ENCODE data around the gene TPTE.
"Not testable (repeated sequence)": the region's sequence is repeated elsewhere in the genome, so short reads cannot be mapped to it uniquely, and the experiment has no call there.

Gene TPTE

GRCh38 chr21:10575311-10575667, 53.9 kb downstream of the TPTE start:
- no peak overlapping the region for H3K27ac ChIP-seq
- TF ChIP-seq, protein P1, sequence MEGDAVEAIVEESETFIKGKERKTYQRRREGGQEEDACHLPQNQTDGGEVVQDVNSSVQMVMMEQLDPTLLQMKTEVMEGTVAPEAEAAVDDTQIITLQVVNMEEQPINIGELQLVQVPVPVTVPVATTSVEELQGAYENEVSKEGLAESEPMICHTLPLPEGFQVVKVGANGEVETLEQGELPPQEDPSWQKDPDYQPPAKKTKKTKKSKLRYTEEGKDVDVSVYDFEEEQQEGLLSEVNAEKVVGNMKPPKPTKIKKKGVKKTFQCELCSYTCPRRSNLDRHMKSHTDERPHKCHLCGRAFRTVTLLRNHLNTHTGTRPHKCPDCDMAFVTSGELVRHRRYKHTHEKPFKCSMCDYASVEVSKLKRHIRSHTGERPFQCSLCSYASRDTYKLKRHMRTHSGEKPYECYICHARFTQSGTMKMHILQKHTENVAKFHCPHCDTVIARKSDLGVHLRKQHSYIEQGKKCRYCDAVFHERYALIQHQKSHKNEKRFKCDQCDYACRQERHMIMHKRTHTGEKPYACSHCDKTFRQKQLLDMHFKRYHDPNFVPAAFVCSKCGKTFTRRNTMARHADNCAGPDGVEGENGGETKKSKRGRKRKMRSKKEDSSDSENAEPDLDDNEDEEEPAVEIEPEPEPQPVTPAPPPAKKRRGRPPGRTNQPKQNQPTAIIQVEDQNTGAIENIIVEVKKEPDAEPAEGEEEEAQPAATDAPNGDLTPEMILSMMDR (IDR thresholded peaks at IDR 0.05), result no peak
- no peak for TF ChIP-seq ZFX (IDR thresholded peaks at IDR 0.05; ENCODE audit: borderline replicate concordance)

DNA sequence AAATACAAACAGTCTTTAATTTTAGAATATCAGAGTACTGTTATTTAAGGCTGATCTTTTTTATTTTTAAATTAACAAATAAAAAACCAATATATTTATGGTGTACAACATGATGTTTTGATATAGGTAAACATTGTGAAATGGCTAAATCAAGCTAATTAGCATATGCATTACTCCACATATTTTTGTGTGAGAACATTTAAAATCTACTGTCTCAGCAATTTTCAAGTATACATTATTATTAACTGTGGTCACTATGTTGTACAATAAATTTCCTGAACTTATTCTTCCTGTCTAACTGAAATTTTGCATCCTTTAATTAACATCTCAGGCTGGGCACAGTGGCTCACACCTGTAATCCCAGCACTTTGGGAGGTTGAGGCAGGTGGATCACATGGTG, 57.5 kb downstream of the TPTE start:
- not testable (repeated sequence) for H3K27ac ChIP-seq

DNA sequence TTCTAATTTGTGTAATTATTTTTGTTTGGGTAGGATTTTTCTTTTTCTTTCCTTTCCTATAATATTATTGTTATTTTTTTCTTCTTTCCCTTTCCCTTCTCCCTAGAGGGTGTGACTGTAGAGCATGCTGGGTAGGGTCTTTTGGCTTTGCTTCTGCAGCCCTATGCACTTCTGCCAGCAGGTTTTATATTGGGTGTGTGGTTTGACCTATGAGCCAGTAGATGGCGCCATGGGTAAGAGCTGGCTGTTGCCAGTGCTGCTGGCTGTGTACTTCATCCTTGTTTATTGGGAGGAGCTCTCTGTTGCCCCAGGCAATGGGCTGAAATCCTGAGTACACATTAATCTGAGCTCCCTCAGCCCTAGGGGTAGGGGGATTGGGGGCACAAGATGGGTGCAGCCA, 67.7 kb downstream of the TPTE start:
- TF ChIP-seq, protein P1 (IDR thresholded peaks at IDR 0.05), result peak; percentile 73
- H3K27ac ChIP-seq, result peak overlapping the region; percentile 36

- H3K27ac ChIP-seq, result not testable (repeated sequence)
These were observed 85.7 kb downstream of the TPTE start for GRCh38 chr21:10607074-10607473.

GRCh38 chr21:10614285-10614684, 92.9 kb downstream of the TPTE start:
- H3K27ac ChIP-seq, result not testable (repeated sequence)

DNA sequence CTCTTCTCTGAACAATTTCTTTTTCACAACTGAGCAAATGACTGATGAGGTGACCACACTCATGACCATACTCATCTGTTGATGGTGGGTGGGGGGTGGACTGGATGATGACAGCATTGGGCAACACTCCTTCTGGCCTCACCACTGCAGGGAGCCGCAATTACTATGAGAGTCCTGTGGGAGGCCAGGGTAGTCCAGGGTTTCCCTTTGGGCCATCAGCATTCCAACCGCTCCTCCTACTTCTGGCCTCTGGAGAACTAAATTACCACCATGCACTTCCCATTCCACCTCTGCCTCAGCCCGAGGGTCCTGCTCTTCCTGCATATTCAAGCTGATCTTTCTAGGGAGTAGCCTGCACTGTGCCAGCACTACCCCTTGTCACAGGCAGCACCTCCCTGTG, 94.7 kb downstream of the TPTE start:
- not testable (repeated sequence) for H3K27ac ChIP-seq

DNA sequence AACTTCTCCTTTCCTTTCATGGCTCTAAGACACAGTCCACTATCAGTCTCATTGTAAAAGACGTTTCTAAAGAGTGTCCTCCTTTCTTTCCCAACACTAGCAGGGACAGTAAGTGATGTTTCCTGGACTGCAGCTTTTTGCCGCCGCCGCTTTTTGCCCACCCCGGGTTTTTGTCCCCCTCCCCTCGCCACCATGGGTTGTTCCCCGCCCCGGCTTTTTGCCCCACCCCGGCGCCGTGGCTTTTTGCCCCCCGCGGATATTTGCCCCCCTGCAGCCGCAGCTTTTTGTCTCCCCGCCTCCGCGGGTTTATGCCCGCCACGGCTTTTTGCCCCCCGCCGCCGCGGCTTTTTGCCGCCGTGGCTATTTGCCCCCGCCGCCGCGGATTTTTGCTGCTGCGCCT, 95.2 kb downstream of the TPTE start:
- peak overlapping the region; percentile 3; the same call in 1 of the 2 replicates for H3K27ac ChIP-seq
- TF ChIP-seq, protein P1 (IDR thresholded peaks at IDR 0.05), result no peak
- TF ChIP-seq ZFX (IDR thresholded peaks at IDR 0.05; ENCODE audit: borderline replicate concordance), result no peak

DNA sequence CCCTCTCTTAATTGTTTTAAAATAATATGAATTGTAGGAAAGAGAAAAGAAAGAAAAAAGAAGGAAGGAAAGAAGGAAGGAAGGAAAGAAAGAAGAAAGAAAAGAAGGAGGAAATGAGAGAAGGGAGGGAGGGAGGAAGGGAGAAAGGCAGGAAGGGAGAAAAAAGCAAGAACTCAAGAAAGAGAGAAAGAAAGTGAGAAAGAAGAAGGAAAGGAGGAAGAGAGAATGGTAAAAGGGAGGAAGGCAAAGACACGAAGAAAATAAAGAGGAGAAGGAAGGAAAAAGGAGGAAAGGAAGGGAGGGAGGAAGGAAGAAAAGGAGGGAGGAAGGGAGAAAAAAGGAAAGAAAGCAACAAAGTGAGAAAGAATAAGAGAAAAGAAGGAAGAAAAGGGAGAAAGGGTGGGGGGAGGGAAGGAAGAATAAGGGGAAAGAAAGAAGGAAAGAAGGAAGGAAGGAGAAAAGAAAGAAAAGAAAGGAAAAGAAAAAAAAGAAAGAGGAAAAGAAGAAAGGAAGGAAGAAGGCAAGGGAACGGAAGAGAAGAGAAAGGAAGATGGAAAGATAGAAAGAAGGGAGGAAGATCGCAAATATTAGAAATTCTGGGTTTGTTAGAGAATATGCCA, 95.9 kb downstream of the TPTE start:
- peak overlapping the region; percentile 3; the same call in 1 of the 2 replicates for H3K27ac ChIP-seq

DNA sequence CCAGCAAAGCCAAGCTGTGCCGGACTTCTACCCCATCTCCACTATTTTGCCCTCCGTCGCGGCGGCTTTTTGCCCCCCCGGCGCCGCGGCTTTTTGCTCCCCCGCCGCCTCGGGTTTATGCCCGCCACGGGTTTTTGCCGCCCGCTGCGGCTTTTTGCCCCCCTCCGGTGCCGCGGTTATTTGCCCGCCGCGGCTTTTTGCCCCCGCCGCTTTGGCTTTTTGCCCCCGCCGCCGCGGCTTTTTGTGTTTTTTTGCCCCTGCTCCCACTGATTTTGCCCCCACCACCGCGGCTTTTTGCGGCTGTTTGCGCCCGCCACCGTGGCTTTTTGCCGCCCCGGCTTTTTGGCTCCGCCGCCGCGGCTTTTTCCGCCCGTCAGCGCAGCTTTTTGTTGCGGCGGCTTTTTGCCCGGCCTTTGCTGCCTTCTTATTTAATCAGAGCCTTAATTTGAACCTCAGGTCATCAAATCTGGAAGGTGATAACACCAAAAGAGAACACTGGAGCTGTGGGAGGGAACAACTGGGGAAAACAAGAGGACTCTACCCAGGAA, 106.0 kb downstream of the TPTE start:
- H3K27ac ChIP-seq, result peak overlapping the region; percentile 46
- TF ChIP-seq, protein P1 (IDR thresholded peaks at IDR 0.05), result no peak
- TF ChIP-seq ZFX (IDR thresholded peaks at IDR 0.05; ENCODE audit: borderline replicate concordance), result no peak

- H3K27ac ChIP-seq, result not testable (repeated sequence)
These were observed 107.9 kb downstream of the TPTE start for GRCh38 chr21:10629239-10629638.

DNA sequence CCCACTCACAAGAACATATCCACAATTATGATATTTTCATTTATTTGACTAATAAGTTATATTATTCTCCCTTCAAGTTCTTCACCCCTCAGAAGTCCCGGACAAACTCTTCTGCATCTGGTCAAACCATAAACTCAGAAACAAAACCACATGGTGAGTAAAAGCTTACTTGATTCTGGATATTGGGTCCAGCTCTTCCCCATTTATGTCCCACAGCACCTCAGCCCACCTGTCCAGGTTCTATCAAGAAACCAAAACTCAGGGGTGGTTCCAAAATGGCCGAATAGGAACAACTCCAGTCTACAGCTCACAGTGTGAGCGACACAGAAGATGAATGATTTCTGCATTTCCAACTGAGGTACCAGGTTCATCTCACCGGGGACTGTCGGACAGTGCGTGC, 109.4 kb downstream of the TPTE start:
- H3K27ac ChIP-seq, result not testable (repeated sequence)

- H3K27ac ChIP-seq, result not testable (repeated sequence)
These were observed 109.9 kb downstream of the TPTE start for GRCh38 chr21:10631316-10631715.

DNA sequence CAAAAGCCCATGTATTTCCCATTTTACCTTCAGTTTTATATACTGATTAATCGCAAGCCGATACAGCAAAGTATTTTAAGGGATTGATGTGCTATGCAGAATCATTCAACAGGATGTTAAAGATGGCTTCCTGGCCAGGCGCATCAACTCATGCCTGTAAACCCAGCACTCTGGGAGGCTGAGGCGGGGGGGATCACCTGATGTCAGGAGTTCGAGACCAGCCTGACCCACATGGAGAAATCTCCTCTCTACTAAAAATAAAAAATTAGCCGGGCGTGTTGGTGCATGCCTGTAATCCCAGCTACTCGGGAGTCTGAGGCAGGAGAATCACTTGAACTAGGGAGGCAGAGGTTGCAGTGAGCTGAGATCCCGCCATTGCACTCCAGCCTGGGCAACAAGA, 116.8 kb downstream of the TPTE start:
- H3K27ac ChIP-seq, result not testable (repeated sequence)
